Keratinocyte (primary cell): ENCODE results near the gene SELENON.

Source experiments
- EZH2 ChIP-seq: IDR thresholded peaks from one replicate; pipeline ENCODE4 v1.6.1; 2012; ENCODE audit warnings: inconsistent platforms, mild to moderate bottlenecking, low read length, moderate library complexity
- TF ChIP-seq, protein P1 (sequence below), 3 experiments: IDR thresholded peaks in 1 of 3; conservative IDR thresholded peaks in 1 of 3; optimal IDR thresholded peaks in 1 of 3; 2 replicates in 2 of 3; 3 replicates in 1 of 3; pipeline versions ENCODE3 to v1.5.1; 2011; ENCODE audit warnings: low read length in 3 of 3, mild to moderate bottlenecking in 3 of 3, moderate library complexity in 2 of 3, control low read depth in 1 of 3, inconsistent platforms in 1 of 3; ENCODE audit not compliant: insufficient read depth in 2 of 3; ENCODE audit errors: extremely low read depth in 1 of 3

DNA sequence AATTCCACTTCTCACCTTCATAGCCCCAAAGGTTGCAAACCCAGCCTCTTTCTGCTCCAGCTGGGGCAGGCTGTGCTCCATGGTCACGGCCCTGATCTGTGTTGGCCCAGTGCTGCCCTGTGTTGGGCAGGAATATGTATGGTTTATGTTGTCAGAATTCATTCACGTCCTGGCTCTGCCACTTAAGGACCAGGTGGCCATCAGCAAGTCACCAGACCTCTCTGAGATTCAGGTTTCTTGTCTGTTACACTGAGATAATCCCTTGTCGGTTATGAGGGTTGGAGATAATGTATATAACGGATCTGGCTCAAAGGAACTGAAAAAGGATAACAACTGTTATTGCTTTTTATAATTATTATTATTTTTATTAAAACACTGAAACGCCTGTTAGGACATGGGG is 39.1 kb upstream of the SELENON start:
- no peak for TF ChIP-seq EZH2
- TF ChIP-seq, protein P1, sequence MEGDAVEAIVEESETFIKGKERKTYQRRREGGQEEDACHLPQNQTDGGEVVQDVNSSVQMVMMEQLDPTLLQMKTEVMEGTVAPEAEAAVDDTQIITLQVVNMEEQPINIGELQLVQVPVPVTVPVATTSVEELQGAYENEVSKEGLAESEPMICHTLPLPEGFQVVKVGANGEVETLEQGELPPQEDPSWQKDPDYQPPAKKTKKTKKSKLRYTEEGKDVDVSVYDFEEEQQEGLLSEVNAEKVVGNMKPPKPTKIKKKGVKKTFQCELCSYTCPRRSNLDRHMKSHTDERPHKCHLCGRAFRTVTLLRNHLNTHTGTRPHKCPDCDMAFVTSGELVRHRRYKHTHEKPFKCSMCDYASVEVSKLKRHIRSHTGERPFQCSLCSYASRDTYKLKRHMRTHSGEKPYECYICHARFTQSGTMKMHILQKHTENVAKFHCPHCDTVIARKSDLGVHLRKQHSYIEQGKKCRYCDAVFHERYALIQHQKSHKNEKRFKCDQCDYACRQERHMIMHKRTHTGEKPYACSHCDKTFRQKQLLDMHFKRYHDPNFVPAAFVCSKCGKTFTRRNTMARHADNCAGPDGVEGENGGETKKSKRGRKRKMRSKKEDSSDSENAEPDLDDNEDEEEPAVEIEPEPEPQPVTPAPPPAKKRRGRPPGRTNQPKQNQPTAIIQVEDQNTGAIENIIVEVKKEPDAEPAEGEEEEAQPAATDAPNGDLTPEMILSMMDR (optimal IDR thresholded peaks at IDR 0.05 in 1 of 3, IDR thresholded peaks at IDR 0.05 in 1 of 3, conservative IDR thresholded peaks at IDR 0.05 in 1 of 3; ENCODE audit: extremely low read depth in 1 of 3, insufficient read depth in 2 of 3, low read length in 3 of 3) = no peak
